Measurements from ENCODE around the gene DYNC1I1.

- TF ChIP-seq, protein P1, sequence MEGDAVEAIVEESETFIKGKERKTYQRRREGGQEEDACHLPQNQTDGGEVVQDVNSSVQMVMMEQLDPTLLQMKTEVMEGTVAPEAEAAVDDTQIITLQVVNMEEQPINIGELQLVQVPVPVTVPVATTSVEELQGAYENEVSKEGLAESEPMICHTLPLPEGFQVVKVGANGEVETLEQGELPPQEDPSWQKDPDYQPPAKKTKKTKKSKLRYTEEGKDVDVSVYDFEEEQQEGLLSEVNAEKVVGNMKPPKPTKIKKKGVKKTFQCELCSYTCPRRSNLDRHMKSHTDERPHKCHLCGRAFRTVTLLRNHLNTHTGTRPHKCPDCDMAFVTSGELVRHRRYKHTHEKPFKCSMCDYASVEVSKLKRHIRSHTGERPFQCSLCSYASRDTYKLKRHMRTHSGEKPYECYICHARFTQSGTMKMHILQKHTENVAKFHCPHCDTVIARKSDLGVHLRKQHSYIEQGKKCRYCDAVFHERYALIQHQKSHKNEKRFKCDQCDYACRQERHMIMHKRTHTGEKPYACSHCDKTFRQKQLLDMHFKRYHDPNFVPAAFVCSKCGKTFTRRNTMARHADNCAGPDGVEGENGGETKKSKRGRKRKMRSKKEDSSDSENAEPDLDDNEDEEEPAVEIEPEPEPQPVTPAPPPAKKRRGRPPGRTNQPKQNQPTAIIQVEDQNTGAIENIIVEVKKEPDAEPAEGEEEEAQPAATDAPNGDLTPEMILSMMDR (conservative IDR thresholded peaks at IDR 0.05 in 1 of 2, IDR thresholded peaks at IDR 0.05 in 1 of 2; ENCODE audit: extremely low read depth in 1 of 2, insufficient read depth in 1 of 2, low read depth in 1 of 2, low read length in 2 of 2), result no peak
- TF ChIP-seq EZH2 (IDR thresholded peaks at IDR 0.05; ENCODE audit: borderline replicate concordance, low read length), result no peak
These were observed 99.5 kb downstream of the DYNC1I1 start for GRCh38 chr7:95871896-95872295.

Data from mammary epithelial cell (primary cell).